Stimulated activated CD8-positive, alpha-beta memory T cell treated with anti-CD3 and anti-CD28 coated beads, Interleukin-4, amount 100 ng/mL, for 4 hours (primary cell): ENCODE measurements around the gene SLC12A7.
"Not testable (repeated sequence)": the region's sequence is repeated elsewhere in the genome, so short reads cannot be mapped to it uniquely, and the experiment has no call there.

Source experiments
- DNase-seq, 2 donors: peaks; one replicate each; pipeline ENCODE4 v3.0.0-alpha.2; 2020; ENCODE audit warnings: low read depth in 2 of 2, low spot score in 1 of 2

The SLC12A7 gene

DNA sequence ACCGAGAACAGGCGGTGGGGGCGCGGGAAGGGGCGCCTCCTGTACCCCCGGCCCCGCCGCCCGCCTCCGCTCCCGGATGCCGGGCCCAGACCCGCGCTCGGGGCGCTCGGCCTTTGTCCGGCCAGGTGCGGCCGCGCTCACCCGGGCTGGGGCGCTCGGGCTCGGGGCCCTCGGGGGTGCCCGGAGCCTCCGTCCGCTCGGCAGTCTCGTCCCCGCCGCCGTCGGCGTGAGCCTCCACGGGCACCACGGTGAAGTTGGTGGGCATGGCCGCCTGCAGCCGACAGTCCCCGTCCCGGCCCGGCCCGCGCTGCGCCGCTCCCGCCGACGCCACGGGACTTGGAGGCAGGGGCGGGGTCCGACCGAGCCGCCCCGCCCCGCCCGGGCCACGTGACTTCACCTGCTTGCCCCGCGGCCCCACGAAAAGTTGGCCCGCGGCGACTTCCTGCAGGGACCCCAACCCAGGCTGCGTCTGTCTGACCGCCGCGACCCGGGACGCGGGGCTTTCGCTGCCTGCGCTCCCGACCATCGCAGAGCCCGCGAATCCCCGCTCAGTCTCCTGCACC lies at the start of gene SLC12A7:
TSS of gene SLC12A7 (minus strand) at position 337 of the 563 bp plus-strand sequence. CDS start at position 265, 72 bp downstream.
- no peak for DNase-seq

DNA sequence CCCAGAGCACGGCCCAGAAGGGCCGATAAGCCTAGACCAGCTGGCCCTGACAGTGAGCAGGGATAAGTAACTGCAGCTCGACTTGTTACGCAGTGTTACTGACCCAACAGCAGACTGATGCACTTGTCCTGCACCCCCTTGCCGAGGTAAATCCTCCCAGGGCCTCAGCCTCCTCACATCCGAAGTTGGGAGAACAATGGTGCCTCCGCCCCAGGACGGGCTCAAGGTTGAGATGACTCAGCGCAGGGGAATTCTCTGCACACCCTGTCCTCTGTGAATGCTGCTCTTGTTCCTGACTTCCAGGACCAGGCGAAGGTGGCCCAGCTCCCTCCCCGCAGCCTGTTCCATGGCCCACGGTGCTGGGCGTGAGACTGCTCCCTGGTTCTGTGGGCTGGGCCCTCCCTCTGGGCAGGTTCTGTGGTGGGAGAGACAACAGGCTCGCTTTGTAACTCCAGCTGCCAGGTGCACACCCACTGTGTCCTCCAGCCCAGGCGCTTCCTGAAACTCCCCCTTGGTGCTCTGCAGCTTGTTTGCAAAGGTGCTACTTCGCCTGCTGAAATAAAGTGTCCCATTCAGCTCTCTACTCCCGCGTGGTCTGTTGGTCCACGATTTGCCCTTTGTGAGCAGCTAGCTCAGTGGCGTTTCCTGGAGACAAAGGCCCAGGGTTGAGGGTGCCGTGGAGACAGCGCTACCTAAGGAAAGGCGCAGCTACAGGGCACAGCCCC lies 49.4 kb upstream of the SLC12A7 start:
- no peak for DNase-seq

DNA sequence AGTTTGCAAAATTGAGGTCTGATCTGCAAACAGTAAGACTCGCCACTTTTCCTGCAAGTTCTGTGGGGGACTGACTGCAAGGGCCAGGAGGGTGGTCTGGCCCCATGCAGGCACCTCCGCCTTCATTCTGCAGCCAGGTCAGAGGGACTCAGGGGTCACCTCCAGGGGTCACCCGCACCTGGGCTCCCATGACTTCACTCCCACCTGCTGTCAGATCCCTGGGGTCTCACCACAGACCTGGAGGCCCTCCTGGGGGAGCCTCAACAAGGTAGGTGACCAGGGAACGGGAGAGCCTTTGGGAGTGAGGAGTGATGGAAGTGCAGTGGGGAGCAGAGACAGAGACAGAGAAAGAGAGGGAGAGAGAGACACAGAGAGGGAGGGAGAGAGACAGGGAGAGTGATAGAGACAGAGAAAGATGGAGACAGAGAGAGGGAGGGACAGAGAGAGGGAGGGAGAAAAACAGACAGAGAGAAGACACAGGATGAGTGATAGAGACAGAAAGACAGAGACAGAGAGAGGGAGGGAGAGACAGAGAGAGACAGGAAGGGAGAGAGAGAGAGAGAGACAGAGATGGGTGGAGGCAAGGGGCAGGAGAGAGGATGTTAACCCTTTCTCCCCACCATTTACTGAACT lies 48.0 kb upstream of the SLC12A7 start:
- no peak for DNase-seq

DNA sequence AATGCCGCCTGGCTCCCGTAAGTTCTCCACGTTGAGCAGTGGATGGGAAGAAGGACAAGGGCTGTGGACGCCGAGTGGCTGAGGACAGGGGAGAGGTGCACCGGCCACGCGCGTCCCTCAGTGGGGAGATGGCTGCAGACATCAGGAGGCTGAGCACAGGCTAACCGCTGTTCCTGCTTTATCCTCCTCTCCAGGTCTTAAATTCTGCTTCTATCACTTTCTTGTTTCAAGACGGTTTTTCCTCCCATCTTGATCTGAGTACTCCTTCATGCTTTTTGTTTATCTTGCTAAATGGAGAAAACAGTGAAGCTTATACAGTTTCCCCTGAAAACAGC lies 47.4 kb upstream of the SLC12A7 start:
- DNase-seq = no peak

DNA sequence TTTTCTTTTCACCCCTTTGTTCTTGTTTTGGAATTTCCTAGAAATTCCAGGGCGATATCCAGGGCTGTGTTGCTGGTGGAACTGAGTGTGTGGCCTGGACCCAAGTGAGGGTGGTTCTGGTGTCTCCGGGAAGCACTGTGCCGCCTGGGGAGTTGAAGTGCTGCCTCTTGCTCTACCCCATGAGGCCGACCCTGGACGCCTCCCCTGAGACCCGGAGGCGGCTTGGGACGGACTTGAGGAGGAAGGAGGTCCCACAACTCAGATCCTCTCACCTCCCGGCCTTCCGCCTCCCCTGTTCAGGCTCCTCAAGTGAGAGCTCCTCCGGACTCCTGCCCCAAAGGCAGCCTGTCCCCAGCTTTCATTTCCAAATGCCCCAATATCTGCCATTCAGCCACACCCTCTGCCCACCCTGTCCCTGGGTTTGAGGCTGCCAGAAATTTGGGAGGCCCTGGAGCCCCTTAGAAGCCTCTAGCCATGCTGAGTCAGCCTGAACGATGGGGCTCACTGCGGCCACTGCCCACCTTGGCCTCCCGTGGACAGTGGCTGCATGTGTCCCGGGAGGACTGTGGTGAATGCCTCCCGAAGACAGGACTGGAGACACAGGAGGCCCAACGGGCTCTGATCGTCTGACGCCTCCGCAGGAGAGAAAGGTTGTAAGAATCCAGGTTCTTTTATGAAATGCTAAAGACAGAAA lies 46.9 kb upstream of the SLC12A7 start:
- DNase-seq = no peak

DNA sequence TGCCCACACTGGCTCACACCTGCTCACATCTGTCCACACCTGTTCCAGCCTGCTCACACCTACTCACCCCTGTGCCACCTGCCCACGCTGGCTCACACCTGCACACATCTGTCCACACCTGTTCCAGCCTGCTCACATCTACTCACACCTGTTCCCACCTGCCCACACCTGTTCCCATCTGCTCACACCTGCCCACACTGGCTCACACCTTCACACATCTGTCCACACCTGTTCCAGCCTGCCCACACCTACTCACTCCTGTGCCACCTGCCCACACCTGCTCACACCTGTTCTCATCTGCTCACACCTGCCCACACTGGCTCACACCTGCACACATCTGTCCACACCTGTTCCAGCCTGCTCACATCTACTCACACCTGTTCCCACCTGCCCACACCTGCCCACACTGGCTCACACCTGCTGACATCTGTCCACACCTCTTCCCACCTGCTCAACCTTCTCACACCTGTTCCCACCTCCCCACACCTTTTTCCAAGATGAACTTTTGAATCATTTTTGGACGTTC lies 45.7 kb upstream of the SLC12A7 start:
- DNase-seq = not testable (repeated sequence)

DNA sequence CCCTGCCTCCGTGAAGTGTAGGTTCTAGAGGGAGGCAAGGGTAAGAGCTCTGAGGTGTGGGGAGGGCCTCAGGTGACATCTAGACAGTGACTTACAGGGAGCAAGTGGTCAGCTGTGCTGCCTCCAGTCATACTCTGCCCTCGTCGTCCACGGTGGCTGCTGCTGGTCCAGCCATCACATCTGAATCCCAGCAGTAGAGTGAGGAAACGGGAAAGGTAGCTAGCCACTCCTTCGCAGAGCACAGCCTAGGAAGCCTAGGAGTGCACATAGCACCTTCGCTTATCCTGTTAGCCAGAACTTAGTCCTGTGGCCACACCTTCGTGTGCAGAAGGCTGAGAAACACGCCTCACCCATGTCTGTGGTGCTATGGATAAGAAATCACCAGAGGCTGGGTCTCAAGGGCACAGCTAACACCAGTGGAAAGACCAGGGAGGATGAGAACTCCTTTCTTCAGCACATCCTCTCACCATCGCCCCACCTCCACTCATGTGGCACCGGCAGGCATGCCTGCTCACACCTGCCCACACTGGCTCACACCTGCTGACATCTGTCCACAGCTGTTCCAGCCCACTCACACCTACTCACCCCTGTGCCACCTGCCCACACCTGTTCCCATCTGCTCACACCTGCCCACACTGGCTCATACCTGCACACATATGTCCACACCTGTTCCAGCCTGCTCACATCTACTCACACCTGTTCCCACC lies 45.0 kb upstream of the SLC12A7 start:
- DNase-seq = no peak

DNA sequence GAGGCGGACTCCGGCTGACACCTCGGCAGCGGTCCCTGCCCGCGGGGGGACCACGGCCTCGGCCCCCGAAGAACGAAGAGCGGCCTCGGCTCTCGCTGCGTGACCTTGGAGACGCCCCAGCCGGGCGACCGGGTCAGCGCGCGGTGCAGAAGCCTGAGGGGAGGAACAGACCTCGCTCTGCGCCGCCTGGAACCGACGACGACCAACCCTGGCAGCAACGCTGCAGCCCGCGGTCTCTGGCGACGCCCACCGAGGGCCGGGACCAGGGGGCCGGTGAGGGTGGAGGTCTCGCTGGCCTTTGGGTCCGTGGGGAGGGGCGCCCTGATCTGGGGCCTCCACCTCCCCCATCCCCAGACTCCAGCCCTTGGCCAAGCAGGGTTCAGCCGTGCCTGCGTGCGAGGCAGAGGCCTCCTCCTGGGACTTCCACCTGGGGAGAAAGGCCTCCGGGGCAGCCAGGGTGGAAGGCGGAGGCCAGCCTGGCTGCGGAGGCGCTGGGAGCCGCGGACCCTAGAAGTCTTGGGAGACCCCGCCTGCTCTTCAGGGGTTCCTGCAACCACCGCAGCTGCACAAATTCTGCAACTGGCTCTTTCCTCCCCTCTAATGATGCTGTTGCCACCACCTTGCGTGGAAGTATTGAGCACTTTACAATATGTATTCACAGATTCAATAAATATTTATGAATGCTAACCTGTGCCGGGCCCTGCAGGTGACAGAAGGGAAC lies 44.3 kb upstream of the SLC12A7 start:
- no peak for DNase-seq

DNA sequence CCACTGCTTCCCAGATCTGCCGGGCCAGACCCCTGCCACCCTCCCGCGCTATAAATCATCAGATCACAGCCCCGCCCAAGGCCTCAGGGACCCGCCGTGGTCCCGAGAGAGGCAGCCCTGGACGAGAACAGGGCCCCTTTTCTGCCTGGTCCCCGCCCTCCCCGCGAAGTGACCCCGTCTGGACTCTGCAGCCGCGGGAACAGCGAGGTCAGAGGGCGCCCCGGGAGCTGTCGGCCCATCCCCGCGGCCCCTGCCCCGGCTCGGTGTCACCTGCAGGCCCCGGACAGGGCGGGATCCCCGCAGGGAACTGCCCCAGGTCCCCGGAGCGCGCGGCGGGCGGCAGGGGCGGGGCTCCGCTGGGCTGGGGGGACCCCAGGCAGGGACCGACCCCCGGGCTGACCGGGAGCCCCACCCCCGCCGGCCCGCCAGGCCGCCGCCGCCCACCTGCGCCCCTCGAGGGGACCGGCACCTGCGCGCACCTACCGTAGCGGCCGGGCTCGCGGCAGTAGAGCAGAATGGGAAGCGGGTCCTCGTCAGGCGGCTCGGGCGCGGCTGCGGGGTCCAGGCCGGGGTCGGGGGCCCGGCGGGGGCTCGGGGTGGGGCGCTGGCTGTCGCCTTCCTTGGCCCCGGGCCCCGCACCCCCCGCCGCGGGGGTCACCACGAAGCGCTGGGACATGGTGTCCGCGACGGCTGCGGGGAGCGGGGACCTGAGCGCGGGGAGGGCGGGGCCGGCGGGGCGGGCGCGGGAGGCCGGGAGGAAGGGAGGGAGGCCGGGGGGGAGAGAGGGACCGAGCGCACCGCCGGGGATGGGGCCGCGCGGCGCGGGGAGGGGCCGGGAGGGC lies 43.5 kb upstream of the SLC12A7 start:
- DNase-seq = no peak

DNA sequence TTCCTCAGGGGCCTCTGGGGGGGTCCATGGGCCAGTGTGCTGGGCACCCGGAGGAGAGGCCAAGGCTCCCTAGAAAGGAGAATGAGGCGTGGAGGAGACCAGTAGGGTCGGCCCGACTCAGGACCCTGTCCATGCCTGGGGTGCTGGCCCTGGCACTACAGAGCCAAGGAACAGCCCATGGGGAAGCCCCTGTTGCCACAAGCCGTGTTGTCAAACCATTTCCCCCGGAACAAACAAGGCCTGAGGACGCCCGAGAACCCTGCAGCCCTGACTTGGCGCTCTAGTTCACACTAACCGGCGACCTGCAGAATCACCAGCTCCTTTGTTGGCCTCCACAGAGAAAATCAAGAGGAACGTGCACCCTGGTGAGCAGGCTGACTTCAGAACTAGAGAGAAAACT lies 41.6 kb upstream of the SLC12A7 start:
- DNase-seq = no peak

DNA sequence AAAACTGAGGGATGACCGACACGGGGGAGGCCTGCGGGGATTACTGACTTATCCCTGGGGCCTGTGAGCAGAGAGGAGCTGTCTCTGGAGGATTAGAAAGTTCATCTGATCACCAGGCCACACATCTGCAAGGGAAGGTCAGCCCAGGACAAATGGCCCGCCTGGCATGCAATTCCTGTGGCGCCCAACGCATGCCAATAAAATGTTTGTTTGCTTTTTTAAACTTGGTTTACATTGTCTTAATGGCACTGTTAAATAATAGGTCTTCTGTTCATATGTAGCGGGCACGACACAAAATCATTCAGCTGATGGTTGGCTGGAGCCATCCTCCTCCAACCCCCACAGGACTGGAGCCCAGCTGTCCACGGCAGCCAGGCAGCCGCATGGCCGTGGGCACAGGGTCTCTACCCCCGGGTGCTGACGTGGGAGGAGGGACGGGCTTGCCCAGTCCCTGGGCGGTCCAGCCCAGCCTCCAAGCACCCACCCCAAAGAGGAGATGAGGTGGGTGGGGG lies 41.0 kb upstream of the SLC12A7 start:
- no peak for DNase-seq

DNA sequence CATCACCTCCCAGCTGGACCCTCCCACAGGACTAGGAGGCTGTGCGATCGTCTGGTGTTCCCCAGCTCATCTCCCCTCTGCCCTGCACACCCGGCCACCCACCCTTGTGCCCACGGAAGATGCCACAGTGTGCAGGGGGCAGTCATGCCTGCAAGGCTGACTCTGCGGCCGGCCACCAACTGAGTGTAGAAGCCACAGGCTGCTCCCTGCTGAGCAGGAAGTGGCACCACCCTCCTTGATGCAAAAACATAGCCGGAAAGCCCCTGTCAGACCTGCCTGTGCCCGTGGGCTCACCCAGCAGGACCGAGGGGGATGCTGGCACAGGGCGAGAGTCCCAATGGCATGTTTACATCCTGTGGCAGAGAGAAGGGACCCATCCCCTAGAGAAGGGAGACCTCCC lies 40.3 kb upstream of the SLC12A7 start:
- DNase-seq = no peak

DNA sequence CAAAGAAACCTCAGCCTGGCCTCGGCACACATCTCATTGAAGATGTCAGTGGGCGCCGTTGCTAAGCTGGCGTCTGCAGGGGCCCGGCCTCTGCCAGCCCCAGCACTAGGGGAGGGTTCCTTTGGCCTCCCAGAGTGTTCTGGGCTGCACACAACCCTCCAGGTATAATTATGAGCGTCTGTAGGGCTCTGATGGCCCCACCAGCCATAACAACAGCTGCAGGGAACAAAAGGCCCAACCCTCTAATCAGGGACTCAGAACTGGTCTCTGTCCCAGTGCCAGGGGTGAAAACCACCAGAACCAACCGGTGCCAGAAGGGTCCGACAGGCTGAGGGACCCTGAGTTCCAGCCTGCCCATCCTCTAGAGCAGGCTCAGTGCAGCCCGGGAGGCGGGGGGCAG lies 39.5 kb upstream of the SLC12A7 start:
- no peak for DNase-seq

DNA sequence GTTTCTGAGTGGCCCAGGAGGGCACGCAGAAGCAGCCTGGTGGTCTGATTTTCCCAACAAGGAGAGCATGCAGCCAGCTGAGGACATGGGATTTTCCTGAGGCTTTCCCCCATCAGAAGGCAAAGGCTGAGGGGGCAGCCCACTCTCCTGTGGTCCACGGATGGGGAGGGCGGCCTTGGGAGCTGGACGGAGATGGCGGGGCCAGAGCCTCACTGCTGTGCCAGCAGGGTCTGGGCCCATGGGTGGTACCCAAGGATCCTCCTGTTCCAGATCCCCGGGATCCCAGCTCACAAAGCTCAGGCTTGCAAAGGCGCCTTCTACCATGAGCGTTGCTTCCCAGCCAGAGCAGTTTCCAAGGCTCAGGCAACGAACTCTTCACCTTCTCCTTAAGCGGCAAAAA lies 39.0 kb upstream of the SLC12A7 start:
- no peak for DNase-seq

DNA sequence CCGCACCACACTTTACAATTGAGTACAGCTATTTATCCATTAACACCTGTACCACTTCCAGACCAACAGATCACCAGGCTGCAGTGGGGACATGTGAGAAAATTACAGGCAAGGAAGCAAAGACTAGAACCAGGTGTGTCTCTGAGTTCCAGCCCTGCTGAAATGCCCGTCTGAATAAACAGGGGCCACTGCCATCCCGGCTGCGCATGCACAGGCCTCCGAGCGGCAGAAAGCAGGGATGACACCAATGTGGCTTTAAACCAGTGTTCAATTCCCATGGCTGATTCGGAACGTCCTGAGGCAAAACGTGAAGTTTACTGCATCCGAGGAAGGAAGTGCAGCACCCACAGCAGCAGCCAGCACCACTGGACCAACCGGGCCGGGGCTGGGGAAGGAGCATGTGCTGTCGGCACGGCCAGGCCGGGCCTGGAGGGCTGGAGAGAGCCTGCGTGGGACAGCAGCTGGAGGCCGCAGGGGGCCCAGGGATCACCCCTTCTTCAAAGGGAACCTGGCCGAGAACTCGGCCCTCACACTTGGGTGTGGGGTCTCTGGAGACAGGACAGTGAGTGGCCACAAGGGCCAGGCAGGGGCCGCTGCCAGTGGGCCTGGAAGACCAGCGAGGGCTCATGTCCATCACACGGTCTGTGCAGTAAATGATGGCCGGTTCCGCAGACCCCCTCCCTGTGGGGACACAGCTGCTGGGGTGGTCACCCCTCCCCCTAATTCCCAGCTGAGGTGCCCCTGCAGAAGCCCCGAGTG lies 33.0 kb upstream of the SLC12A7 start:
- DNase-seq = no peak

DNA sequence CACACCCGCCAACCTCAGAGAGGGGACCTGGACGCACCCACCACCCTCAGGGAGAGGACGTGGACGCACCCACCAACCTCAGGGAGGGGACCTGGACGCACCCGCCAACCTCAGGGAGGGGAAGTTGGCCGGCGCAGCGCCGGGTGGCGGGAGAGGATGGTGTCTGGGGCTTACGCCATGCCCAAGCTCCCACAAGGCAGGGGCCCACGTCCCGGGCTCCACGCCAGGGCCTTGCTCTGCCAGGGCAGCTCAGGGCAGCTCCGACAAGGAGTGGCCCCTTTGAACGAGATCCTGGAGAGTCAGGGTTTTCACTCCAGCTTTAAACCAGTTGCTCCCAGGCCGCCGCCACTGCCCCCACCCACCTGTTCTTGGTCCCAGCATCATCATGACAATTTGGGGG lies 32.2 kb upstream of the SLC12A7 start:
- DNase-seq = no peak

DNA sequence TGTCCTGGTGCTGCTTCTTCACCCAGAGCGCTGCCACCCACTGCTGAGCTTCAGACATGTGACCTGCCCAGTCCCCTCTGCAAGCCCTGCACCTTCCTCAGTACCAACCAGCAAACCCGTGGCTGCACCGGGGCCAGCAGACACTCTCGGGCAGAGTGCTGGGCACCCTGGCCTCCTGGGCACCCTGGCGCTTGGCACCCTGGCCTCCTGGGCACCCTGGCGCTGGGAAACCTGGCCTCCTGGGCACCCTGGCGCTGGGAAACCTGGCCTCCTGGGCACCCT lies 31.7 kb upstream of the SLC12A7 start:
- no peak for DNase-seq

DNA sequence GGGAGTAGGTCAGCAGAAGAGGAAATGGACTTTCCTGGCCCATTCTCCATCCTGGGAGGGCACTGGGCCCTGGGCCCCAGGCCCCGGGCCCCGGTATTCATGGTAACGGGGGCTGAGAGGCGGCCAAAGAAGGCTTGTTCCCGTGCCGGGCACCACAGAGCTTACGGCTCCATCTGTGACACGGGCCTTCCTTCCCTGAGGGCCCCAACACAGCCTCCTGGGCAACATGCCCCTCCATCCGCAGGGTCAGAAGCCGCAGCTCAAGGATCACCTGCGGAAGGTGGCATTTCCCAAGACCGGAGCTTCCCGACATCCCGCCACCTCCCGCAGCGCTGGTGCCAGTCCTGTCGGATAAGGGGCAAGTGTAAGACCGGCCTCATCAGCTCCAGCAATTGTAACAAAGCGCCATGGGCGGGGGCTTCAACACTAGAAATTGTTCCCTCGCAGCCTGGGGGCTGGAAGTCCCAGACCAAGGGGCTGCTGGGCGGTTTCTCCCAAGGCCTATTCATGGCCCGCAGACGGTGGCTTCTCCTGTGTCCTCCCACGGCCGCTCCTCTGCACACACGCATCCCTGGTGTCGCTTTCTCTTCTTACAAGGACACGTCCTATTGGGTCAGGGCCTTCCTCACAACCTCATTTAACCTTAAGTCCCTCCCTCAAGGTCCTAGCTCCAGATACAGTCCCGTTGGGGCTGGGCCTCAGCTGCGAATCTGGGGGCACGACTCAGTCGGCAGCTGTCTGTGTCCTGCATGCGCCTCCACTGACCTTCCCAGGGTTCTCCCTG lies 31.2 kb upstream of the SLC12A7 start:
- no peak for DNase-seq
